Stimulated activated memory B cell treated with anti-CD40 and anti-IgM and Interleukin-4, amounts not matched to agents 10 μg/mL and 1 μg/mL and 100 μg/mL, for 72 hours (primary cell): ENCODE results near the gene GLOD4.
"Not testable (repeated sequence)": the region's sequence is repeated elsewhere in the genome, so short reads cannot be mapped to it uniquely, and the experiment has no call there.

ENCODE experiments used
- ATAC-seq: fragments of 150-1000 bp; cut with Tn5 transposase; 2 replicates; pipeline ENCODE4 v1.10.0; 2021
- H3K27ac Mint-ChIP-seq: one replicate; pipeline ENCODE4 v1.8.0; 2022; ENCODE audit warnings: mild to moderate bottlenecking, mixed read lengths
- H3K27me3 Mint-ChIP-seq: one replicate; pipeline ENCODE4 v1.8.0; 2022; ENCODE audit warnings: mixed read lengths
- H3K36me3 Mint-ChIP-seq: one replicate; pipeline ENCODE4 v1.8.0; 2022; ENCODE audit warnings: mixed read lengths
- H3K4me1 Mint-ChIP-seq: one replicate; pipeline ENCODE4 v1.8.0; 2022; ENCODE audit warnings: mixed read lengths
- H3K4me3 Mint-ChIP-seq: one replicate; pipeline ENCODE4 v1.8.0; 2022; ENCODE audit warnings: mild to moderate bottlenecking, moderate library complexity, mixed read lengths
- H3K9me3 Mint-ChIP-seq: one replicate; pipeline ENCODE4 v1.8.0; 2022; ENCODE audit warnings: mixed read lengths

GLOD4 gene

GRCh38 chr17:781805-782731, at the start of gene GLOD4, which contains the start of gene MRM3:
Gene GLOD4 (minus strand): TSS chr17:782280. CDS start chr17:782255, 25 bp downstream.
Gene MRM3 (plus strand): TSS chr17:782353. CDS start chr17:782379, 26 bp downstream.
- Mint-ChIP-seq H3K4me3 (peak within 1 kb of the TSS; percentile 97), H3K36me3 (peaks cover 29% of the 10 kb centered on the region), H3K27me3 (no peaks in the 10 kb centered on the region), H3K9me3 (no peaks in the 10 kb centered on the region), H3K27ac (peak within 1 kb of the TSS; percentile 100), H3K4me1 (peaks cover 39% of the 10 kb centered on the region)
- ATAC-seq, result peak; percentile 99

- H3K4me1 Mint-ChIP-seq, result no peaks in the 10 kb centered on the region
- ATAC-seq, result no peak
These were observed 48.9 kb upstream of the GLOD4 start for GRCh38 chr17:830950-831349.

GRCh38 chr17:830381-830780, 48.3 kb upstream of the GLOD4 start:
- no peaks in the 10 kb centered on the region for H3K4me1 Mint-ChIP-seq
- ATAC-seq, result no peak
- H3K27ac Mint-ChIP-seq, result no peak overlapping the region
- H3K4me3 Mint-ChIP-seq, result no peak overlapping the region
- no peaks in the 10 kb centered on the region for H3K9me3 Mint-ChIP-seq
- H3K27me3 Mint-ChIP-seq, result peaks cover 21% of the 10 kb centered on the region
- H3K36me3 Mint-ChIP-seq, result no peaks in the 10 kb centered on the region

More at GRCh38 chr17:830950-831349, 48.9 kb upstream of the GLOD4 start:
- no peak overlapping the region for H3K27ac Mint-ChIP-seq
- no peak overlapping the region for H3K4me3 Mint-ChIP-seq
- no peaks in the 10 kb centered on the region for H3K9me3 Mint-ChIP-seq
- H3K27me3 Mint-ChIP-seq, result peaks cover 19% of the 10 kb centered on the region
- H3K36me3 Mint-ChIP-seq, result no peaks in the 10 kb centered on the region

GRCh38 chr17:829614-830013, 47.5 kb upstream of the GLOD4 start:
- H3K27me3 Mint-ChIP-seq, result peaks cover 29% of the 10 kb centered on the region
- not testable (repeated sequence) for H3K27ac Mint-ChIP-seq, H3K36me3 Mint-ChIP-seq, H3K4me1 Mint-ChIP-seq, ATAC-seq, H3K4me3 Mint-ChIP-seq, H3K9me3 Mint-ChIP-seq

- Mint-ChIP-seq H3K27ac (no peak overlapping the region), H3K4me3 (no peak overlapping the region), H3K4me1 (peaks cover under 1% of the 10 kb centered on the region), H3K27me3 (peaks cover 31% of the 10 kb centered on the region), H3K9me3 (no peaks in the 10 kb centered on the region), H3K36me3 (no peaks in the 10 kb centered on the region)
- no peak for ATAC-seq
These were observed 46.7 kb upstream of the GLOD4 start for GRCh38 chr17:828761-829160.

- H3K9me3 Mint-ChIP-seq, result no peaks in the 10 kb centered on the region
- no peak for ATAC-seq
- H3K4me1 Mint-ChIP-seq, result peaks cover 6% of the 10 kb centered on the region
- H3K27ac Mint-ChIP-seq, result no peak overlapping the region
- H3K36me3 Mint-ChIP-seq, result no peaks in the 10 kb centered on the region
- H3K27me3 Mint-ChIP-seq, result peaks cover 31% of the 10 kb centered on the region
- H3K4me3 Mint-ChIP-seq, result no peak overlapping the region
These were observed 44.7 kb upstream of the GLOD4 start for GRCh38 chr17:826778-827177.

GRCh38 chr17:825216-825615, 43.1 kb upstream of the GLOD4 start:
- H3K36me3 Mint-ChIP-seq, result no peaks in the 10 kb centered on the region
- peaks cover 6% of the 10 kb centered on the region for H3K4me1 Mint-ChIP-seq
- H3K9me3 Mint-ChIP-seq, result no peaks in the 10 kb centered on the region
- no peak overlapping the region for H3K4me3 Mint-ChIP-seq
- no peak overlapping the region for H3K27ac Mint-ChIP-seq
- ATAC-seq, result no peak
- H3K27me3 Mint-ChIP-seq, result peaks cover 26% of the 10 kb centered on the region

- no peak for ATAC-seq
- Mint-ChIP-seq H3K27ac (no peak overlapping the region), H3K4me3 (no peak overlapping the region), H3K9me3 (no peaks in the 10 kb centered on the region), H3K4me1 (peaks cover 6% of the 10 kb centered on the region), H3K36me3 (no peaks in the 10 kb centered on the region), H3K27me3 (peaks cover 27% of the 10 kb centered on the region)
These were observed 42.3 kb upstream of the GLOD4 start for GRCh38 chr17:824378-824777.

GRCh38 chr17:823501-823902, 41.4 kb upstream of the GLOD4 start:
- Mint-ChIP-seq H3K27ac (no peak overlapping the region), H3K36me3 (no peaks in the 10 kb centered on the region), H3K27me3 (peaks cover 32% of the 10 kb centered on the region), H3K4me1 (peaks cover 6% of the 10 kb centered on the region), H3K4me3 (peak overlapping the region; percentile 43), H3K9me3 (no peaks in the 10 kb centered on the region)
- ATAC-seq, result peak; percentile 81

- Mint-ChIP-seq H3K36me3 (no peaks in the 10 kb centered on the region), H3K4me1 (peaks cover 6% of the 10 kb centered on the region), H3K4me3 (no peak overlapping the region), H3K27ac (no peak overlapping the region), H3K9me3 (no peaks in the 10 kb centered on the region), H3K27me3 (peaks cover 26% of the 10 kb centered on the region)
- no peak for ATAC-seq
These were observed 37.2 kb upstream of the GLOD4 start for GRCh38 chr17:819251-819650.

- Mint-ChIP-seq H3K27me3 (peaks cover 51% of the 10 kb centered on the region), H3K4me3 (no peak overlapping the region), H3K36me3 (peaks cover 5% of the 10 kb centered on the region), H3K4me1 (no peaks in the 10 kb centered on the region), H3K27ac (no peak overlapping the region), H3K9me3 (peaks cover 14% of the 10 kb centered on the region)
- ATAC-seq, result no peak
These were observed 32.3 kb upstream of the GLOD4 start for GRCh38 chr17:814371-814770.

GRCh38 chr17:812638-813204, 30.6 kb upstream of the GLOD4 start:
- Mint-ChIP-seq H3K36me3 (peaks cover 5% of the 10 kb centered on the region), H3K27ac (no peak overlapping the region), H3K27me3 (peaks cover 63% of the 10 kb centered on the region), H3K4me3 (no peak overlapping the region), H3K9me3 (peaks cover 14% of the 10 kb centered on the region), H3K4me1 (no peaks in the 10 kb centered on the region)
- ATAC-seq, result no peak

- Mint-ChIP-seq H3K4me1 (no peaks in the 10 kb centered on the region), H3K4me3 (no peak overlapping the region), H3K36me3 (peaks cover 5% of the 10 kb centered on the region), H3K27ac (no peak overlapping the region), H3K27me3 (peaks cover 62% of the 10 kb centered on the region), H3K9me3 (peaks cover 14% of the 10 kb centered on the region)
- ATAC-seq, result no peak
These were observed 29.1 kb upstream of the GLOD4 start for GRCh38 chr17:811051-811784.

- no peak for ATAC-seq
- H3K27me3 Mint-ChIP-seq, result peaks cover 73% of the 10 kb centered on the region
- peaks cover 13% of the 10 kb centered on the region for H3K9me3 Mint-ChIP-seq
- no peak overlapping the region for H3K4me3 Mint-ChIP-seq
- peaks cover 5% of the 10 kb centered on the region for H3K36me3 Mint-ChIP-seq
- no peak overlapping the region for H3K27ac Mint-ChIP-seq
- no peaks in the 10 kb centered on the region for H3K4me1 Mint-ChIP-seq
These were observed 25.6 kb upstream of the GLOD4 start for GRCh38 chr17:807523-808294.
